ENCODE data around the gene PPP1R3E.
"Not testable (repeated sequence)": the region's sequence is repeated elsewhere in the genome, so short reads cannot be mapped to it uniquely, and the experiment has no call there.

PPP1R3E gene, protein sequence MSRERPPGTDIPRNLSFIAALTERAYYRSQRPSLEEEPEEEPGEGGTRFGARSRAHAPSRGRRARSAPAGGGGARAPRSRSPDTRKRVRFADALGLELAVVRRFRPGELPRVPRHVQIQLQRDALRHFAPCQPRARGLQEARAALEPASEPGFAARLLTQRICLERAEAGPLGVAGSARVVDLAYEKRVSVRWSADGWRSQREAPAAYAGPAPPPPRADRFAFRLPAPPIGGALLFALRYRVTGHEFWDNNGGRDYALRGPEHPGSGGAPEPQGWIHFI

DNA sequence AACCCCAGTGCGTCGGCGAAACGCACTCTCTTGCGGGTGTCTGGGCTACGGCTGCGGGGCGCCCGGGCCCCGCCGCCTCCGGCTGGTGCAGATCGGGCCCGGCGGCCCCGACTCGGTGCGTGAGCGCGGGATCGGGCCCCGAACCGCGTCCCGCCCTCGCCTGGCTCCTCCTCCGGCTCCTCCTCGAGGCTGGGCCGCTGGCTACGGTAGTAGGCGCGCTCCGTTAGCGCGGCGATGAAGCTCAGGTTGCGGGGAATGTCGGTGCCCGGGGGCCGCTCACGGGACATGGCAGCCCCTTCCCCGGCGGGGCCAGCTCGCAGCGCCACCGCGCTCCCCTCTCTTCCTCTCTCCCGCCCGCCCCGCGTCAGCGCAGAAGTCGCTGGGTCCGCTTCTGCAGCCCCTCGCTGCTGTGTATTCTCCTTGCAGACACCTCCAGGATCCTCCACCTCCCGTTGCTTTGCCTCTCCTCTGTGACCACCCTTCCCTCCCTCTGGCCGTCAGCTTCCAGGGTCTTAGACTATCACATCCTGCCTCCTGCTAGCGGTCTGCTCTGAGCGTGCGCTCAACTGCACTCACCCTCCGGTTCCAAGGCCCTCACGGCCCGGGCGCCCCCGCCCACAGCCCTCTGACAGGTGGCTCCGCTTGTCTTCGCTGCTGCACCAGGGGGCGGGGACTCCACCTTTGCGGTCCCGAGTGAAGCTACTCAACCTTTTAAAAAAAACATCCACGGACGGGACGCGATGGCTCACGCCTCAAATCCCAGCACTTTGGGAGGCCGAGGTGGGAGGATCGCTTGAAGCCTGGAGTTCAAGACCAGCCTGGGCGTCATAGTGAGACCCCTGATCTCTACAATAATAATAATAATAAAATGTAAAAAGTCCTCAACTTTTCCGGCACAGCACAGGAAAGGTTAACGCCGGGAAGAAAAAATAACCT is at the start of gene PPP1R3E:
PPP1R3E (minus strand) TSS at position 570 of the 936 bp plus-strand sequence; CDS start at position 287, 283 bp downstream.
- peak; percentile 87 for DNase-seq

DNA sequence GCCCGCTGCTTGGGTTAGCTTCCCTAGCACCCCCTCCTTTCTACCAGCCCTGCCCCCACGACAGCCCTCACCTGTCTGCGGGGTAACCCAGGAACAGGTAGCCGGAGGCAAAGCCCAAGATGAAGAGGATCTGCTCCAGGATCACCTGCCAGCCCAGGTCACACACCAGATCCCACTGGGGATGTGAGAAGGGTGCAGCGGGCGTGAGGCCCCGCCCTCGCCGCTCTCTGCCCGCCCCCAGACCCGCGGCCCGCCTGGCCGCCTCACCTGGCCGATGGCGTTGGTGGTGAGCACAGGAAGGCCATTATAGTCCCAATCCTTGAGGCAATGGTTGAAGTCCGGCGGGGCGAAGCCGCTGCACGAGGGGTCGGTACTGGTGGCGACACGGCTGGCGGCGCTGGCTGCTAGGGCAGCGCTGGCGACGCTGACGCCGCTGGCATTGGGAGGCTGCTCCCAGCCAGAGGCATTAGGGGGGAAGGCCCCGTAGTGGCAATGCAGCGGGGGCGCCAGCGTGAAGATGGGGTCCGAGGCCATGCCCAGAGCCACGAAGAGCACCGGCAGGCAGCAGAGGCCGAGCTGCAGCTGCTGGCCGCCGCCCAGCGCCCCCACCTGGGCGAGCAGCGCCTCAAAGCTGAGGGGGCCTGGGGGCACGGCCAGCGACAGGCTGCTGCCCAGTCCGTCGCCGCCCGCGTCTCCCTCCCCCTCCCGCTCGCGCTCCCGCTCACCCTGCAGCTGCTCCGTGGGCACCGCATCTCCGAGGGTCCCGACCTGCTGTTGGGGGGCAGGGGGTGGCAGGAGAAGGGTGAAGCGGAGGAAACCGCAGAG is 49.2 kb upstream of the PPP1R3E start:
- peak; percentile 53 for DNase-seq

DNA sequence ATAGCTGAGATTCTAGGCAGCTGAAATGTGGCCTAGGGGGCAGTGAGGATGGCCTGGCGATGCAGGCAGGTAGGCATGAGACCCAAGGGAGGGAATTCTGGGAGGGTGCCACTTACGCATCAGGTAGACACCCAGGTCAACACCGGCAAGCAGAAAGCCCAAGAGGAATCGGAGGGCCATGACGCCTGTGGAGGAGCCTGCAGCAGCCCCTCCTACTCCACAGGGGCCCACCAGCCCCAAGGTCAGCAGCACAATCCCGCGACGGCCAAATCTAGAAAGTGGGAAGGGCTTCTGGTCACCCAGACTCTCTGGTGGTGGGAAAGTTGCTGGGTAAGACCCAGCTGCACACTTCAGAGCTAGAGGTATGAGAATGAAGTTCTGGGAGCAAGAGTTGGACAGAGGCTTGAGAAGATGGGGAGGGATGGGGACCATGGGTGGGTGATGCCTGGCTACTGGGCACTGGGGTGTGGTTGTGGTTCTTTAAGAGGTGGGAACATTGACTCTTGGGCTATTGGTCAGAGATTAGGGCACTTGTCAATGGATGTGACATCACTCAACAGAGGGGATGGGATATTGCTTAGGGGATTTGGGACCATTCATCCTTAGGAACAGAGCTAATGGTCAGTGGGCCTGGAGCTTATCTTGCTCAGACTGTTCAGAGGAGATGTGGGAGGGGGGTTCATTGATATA is 46.6 kb upstream of the PPP1R3E start:
- DNase-seq, result no peak

DNA sequence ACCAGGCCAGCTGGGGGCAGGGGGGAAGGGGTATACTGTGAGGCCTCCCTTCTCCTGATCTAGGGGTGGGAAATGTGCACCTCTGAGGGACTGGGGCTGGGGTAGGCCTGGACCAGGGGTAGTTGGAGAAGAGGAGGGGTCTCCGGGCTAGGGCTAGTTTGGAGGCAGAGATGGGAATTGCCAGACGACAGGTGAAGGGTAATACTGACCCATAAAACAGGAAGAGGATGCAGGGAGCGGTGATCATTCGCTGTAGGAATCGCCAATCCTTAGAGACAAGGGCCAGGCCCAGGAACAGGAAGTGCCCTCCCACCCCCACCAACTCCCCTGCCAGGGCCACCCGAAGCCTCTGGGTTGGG is 45.6 kb upstream of the PPP1R3E start:
- no peak for DNase-seq

DNA sequence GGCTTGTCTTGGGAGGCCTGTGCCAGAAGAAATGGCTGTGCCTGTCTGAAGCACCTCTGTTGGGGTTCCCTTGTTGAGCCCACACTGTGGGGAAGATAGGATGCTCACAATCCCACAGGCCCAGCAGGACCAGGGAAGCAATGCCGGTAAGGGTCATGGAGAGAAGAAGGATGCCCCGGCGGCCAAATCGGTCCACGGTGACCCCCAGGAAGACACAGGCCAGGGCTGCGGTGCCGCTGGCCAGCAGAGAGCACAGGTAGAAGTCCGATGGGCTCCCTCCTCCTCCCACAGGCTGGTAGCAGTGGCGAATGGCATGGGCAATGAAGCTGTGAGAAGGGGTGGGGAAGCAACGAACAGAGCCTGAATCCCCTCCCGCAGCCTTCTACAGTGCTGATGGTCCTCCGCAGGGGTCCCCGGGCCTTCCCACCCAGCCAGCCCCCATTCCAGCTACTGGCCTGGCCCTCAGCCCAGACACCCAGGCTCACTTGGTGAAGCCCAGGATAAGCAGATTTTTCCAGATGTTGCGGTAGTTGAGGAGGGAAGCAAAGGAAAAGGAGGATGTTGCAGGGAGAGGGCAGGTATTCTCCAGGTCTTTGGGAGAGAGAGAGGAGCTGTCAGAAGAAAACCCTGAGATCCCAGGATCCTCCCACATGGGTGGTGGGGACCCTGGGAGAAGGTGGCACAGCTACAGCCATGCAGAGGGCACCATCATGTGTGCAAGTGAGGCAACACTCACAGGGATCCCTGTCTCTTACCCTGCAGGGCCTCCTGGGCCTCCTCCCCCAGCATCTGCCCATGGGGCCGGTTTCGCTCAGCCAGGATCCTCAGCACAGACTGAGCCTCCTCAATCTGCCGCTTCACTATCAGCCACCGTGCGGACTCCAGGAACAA is 45.0 kb upstream of the PPP1R3E start:
- no peak for DNase-seq

DNA sequence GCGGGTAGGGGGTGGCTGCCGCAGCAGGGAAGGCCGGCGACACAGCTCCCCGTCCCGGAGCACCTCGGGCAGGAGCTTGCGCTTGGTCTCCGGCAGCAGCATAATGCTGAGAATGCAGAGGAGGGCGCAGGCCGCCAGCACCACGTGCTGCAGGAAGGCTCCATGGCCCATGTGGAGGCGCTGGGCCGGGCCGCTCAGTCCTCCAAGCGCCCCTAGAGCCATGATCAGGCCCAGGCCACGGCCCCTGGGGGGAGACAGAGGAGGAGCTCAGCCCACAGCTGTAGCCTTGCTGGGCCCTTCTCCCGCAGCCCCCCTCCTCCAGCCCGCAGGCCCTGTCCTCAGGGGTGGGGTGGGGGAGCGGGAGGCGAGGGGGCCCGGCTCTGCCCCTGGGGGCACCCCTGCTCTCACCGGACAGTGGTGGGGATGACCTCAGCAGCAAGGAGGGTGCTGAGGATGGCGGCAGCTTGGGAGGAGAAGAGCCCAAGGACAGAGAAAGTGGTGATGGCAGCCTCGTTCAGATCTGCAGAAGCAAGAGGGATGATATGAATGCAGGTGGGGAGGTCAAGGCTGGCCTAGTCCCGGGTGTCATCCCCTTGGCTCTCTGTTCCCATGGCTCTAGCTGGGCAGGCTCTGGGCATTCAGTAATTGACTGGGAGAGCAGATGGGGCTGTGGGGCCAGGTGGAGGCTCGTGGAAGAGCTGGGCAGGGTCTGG is 44.2 kb upstream of the PPP1R3E start:
- DNase-seq, result no peak

DNA sequence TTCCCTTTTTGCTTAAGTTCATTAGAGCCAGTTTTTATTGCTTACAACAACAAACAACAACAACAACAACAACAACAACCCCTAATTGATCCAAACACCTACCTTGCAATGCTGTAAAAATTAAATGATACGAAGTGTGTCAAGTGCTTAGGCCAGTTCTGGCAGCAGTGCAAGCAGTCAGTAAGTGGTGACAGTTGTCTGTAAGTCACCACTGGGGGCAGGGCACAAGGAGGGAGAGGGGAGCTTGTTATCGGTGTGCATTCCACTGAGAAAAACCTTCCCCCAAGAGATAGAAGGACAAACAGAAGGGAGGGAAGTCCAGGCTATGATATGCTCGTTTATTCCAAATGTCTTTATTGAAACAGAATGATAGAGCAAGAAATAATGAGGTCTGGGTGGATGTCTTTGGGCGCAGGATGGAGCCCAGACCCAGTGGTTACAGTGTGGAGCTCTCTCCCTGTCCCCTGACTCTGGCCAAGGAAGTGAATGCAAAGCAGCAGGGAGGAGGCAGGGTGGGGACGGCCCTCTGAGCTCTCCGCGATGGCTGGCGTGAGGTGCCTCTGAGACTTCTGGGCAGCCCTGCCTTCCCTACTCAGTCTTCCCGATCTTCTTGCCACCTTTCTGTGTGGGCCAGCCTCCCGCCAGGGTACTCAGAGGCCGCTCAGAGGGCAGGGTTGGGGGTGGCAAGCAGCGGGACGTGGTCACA is 43.5 kb upstream of the PPP1R3E start:
- no peak for DNase-seq

DNA sequence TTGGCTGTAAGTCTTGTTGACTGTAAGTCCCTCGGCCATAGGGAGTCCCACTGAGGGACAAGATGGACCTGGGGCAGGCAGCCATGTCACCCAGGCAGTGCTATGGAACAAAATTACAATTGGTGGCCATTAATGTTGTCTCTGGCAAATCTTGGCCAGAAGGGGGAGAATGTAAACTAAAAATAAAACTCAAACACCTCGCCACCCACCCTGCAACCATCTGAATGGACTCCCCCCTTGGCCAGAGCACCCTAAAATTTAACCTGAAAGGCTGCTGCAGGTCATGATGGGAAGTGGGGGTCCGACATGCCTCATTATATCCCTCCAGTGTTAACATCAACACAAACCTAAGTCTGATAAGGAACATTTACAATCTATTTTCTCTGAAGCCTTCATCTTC is 41.8 kb upstream of the PPP1R3E start:
- no peak for DNase-seq

DNA sequence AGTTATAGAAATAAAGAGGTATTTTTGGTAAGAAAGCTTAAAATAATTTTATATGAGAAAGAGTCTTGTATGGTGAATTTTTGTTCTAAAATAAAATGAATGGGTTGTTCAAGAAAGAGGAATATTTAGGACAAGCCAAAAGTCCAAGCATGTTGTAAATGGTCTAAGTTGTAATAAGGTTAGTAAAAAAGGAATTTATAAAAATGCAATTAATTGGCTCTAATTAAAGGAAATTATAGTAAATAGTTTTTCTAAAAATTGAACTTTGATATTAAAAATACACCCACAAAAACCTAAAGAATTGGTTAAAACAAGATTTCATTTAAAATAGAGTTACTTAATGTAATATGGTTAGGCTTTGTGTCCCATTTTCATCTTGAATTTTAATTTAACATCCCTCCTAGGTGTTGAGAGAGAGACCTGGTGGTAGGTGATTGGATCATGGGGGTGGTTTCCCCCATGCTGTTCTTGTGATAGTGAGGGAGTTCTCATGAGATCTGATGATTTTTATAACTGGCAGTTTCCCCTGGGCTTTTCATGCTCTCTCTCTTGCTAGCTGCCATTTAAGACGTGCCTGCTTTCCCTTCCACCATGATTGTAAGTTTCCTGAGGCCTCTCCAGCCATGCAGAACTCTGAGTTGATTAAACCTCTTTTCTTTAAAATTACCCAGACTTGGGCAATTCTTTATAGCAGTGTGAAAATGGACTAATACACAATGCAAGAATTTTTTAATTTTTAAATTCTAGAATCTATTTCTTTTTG is 37.0 kb upstream of the PPP1R3E start:
- DNase-seq, result no peak

DNA sequence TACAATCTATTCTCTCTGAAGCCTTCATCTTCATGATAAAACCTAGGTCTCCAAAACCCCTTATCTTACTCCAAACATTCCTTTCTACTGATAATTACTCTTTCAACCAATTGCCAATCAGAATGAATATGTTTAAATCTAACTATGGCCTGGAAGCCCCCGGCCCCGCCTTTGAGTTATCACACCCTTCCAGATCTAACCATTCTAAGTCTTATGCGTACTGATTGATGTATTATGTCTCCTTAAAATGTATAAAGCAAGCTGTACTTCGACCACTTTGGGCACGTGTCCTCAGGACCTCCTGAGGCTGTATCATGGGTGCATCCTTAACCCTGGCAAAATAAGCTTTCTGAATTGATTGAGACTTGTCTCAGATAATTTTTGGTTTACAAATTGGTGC is 33.0 kb upstream of the PPP1R3E start:
- DNase-seq, result no peak

DNA sequence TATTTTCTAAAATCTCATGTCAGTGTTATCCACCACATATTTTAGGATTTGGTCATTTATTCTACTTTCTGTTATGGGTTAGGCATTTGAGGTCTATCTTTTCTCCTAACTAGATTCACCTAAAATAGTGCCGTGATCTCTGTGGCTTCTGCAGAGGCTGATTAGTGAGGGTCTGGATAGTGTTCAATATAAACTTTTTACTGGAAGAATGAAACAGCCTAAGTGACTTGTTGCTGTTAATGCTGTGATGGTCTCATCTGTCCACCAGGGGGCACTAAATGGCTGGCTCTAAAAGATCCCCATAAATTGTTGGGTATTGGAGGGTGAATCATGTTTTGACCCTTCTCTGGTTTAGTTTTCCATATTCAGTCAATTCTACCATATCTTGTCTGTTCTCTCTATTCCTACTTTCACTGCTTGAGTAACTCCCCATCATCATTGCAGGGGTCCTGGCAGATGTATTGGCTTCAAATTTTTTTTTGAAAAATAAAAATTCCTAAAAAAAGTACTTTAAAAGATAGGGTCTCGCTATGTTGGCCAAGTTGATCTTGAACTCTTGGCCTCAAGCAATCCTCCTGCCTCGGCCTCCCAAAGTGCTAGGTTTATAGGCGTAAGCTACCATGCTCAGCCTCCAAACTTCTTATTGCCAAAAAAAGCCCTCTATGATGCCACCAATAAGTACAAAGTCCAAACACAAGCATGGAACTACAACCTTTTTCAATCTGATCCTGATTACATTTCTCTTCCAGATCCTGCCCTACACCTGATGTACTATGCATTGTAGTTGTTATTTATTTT is 25.5 kb upstream of the PPP1R3E start:
- DNase-seq, result peak; percentile 78

DNA sequence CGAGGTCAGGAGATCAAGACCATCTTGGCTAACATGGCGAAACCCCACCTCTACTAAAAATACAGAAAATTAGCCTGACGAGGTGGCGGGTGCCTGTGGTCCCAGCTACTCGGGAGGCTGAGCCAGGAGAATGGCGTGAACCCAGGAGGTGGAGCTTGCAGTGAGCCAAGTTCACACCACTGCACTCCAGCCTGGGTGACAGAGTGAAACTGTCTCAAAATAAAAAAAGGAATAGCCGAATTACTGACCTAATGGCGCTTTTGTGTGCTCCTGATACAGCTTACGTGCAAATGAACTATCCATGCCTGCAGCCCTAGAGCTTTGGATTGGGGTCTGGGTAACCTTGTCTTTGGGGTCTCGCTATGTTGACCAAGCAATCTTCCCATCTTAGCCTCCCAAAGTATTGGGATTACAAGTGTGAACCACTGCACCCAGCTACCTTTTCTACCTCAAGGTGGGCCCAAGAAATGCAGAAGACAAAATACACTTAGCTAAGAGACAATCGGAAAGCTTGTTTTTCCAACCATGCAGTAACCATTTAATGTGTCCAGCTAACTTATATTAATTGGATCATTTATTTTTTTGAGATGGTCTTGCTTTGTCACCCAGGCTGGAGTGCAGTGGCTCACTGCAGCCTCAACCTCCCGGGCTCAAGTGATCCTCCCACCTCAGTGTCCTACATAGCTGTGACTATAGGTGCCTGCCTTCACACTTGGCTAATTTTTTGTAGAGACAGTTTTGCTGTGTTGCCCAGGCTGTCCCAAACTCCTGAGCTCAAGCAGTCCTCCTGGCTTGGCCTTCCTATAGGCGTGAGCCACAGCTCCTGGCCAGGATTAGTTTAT is 24.1 kb upstream of the PPP1R3E start:
- DNase-seq, result no peak

DNA sequence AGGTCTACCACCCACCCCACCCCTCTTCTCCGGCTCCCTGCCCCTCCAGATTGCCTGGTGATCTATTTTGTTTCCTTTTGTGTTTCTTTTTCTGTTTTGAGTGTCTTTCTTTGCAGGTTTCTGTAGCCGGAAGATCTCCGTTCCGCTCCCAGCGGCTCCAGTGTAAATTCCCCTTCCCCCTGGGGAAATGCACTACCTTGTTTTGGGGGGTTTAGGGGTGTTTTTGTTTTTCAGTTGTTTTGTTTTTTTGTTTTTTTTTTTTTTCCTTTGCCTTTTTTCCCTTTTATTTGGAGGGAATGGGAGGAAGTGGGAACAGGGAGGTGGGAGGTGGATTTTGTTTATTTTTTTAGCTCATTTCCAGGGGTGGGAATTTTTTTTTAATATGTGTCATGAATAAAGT is 23.1 kb upstream of the PPP1R3E start:
- not testable (repeated sequence) for DNase-seq

DNA sequence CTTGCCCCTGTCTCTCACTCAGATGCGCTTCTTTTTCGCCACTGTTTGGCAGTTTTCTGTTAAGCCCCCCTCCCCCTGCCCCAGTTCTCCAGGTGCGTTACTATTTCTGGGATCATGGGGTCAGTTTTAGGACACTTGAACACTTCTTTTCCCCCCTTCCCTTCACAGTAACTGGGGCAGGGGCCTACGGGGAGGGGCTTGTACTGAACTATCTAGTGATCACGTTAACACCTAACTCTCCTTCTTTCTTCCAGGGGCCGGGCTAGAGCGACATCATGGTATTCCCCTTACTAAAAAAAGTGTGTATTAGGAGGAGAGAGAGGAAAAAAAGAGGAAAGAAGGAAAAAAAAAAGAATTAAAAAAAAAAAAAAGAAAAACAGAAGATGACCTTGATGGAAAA is 22.3 kb upstream of the PPP1R3E start:
- DNase-seq, result no peak

DNA sequence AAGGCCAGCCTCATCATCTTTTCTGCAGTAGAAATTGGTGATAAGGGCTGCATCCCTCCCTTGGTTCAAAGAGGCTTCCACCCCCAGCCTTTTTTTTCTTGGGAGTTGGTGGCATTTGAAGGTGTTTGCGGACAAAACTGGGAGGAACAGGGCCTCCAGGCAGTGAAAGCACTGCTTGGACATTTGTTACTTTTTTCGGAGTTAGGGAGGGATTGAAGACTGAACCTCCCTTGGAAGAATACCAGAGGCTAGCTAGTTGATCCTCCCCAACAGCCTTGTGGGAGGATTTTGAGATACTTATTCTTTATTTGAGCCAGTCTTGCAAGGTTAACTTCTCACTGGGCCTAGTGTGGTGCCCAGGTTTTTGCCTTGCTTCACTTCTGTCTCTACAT is 21.8 kb upstream of the PPP1R3E start:
- DNase-seq, result no peak

DNA sequence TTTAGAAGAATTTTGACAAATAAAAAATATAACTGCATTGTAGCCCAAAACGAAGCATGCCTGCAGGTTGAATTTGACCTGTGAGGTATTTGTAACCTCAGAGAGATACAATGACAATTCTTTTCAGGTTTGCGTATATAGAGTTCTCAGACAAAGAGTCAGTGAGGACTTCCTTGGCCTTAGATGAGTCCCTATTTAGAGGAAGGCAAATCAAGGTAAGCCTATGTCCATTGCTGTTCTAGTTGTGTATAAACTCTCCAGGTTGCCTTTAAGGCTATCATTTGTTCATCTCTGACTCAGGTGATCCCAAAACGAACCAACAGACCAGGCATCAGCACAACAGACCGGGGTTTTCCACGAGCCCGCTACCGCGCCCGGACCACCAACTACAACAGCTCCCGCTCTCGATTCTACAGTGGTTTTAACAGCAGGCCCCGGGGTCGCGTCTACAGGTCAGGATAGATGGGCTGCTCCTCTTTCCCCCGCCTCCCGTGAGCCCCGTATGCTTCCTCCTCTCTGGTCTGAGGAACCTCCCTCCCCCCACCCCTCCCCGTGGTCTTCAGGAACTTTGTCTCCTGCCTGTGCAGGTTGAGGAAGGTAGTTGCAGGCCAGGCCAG is 21.3 kb upstream of the PPP1R3E start:
- no peak for DNase-seq
